Head of caudate nucleus (tissue), 42 donors: ENCODE measurements around the gene CWC22.
"Not testable (repeated sequence)": the region's sequence is repeated elsewhere in the genome, so short reads cannot be mapped to it uniquely, and the experiment has no call there.

ENCODE experiments used
- DNase-seq, 42 donors: peaks; one replicate each; pipeline versions ENCODE4 v3.0.0 to v3.0.0-alpha.2; 2020 to 2021; ENCODE audit warnings: mixed read lengths in 7 of 42
- intact Hi-C: fragments of 100-400 bp; cut with DNase I; formaldehyde crosslinking; loops from one replicate; pipeline ENCODE4 v1.15.0; 2022

The CWC22 gene

DNA sequence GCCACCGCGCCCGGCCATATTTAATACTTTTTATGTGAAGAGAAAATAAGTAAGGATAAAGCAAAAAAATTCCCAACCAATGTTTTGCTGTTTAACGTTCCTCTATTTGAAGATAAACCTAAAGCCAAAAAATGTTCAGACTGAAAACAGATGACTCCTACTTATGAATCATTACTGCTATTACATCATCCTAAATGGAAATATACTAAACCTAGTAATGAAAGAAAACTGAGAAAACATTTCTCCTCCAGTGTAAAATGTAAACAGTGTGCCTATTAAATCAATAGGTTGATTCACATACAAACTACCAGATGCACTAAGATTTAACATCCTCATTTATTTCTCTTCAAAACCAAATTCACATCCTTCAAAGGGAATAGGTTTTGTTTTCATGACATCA is 43.5 kb downstream of the CWC22 start:
- intact Hi-C loops, result no loop called here
- DNase-seq, result no peak

DNA sequence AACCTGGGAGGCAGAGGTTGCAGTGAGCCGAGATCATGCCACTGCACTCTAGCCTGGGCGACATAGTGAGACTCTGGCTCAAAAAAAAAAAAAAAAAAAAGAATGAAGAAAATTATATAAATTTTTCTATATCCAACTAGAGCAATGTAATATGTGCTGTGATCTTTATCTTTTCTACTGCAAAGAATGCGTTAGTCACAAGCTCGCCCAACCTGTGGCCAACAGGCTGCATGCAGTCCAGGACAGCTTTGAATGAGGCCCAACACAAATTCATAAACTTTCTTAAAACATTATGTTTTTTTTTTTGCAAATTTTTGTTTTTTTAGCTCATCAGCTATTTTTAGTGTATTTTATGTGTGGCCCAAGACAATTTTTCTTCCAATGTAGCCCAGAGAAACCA is 48.8 kb downstream of the CWC22 start:
- DNase-seq, intact Hi-C loops: not testable (repeated sequence)

DNA sequence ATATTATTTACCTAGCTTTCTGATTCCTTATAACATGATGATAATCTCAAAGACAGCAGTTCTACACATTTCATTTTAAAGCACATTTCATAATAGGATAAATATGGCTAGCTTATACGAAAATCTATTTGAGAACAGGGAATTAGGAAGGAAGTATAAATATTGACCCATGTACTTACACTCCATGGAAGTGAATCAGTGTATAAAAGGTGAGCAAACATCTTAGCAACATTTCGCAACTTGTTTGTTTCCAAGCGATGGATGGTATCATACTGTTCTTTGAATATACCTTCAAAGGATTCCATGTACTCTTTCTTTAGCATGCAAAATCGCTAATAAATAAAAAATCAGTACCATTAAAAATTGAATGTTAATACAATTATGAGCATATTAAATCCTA is 53.1 kb downstream of the CWC22 start:
- intact Hi-C loops, result no loop called here
- DNase-seq, result no peak

DNA sequence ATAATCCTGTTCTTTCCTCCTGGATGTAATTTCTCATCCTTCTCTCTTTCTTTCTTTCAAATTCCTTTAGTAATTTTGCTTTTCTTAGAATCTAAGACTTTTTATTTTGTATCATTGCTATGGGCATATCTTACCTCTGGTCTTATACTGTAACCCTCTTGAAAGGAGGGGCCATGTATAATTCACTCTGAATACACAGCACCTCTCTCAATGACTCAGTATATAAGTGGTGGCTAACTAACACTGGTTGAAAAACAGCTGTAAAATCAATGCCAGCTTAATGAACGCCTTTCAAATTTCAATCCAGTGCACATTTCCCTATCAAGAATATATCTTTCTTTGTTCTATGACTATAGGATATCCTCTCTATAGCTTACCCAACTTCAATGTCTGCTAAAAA is 53.7 kb downstream of the CWC22 start:
- intact Hi-C loops, result no loop called here
- no peak for DNase-seq

DNA sequence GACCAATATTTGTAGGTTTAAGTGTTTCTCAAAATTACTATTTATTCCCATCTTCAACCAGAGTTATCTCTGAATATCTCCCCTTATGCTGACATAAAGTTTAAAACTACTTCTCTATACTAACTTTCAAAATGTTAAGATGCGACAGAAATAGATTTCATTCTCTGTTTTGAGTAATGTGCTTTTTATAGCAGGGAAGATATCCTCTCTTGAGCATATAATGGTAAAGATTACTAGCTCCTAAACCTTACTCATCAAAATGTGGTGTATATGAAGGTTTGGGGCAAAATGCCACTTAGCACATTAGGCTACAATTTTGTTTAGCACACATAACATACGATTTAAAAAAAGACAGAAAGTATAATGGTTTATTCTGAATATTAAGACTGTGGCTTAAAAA is 54.4 kb downstream of the CWC22 start:
- intact Hi-C loops, result no loop called here

DNA sequence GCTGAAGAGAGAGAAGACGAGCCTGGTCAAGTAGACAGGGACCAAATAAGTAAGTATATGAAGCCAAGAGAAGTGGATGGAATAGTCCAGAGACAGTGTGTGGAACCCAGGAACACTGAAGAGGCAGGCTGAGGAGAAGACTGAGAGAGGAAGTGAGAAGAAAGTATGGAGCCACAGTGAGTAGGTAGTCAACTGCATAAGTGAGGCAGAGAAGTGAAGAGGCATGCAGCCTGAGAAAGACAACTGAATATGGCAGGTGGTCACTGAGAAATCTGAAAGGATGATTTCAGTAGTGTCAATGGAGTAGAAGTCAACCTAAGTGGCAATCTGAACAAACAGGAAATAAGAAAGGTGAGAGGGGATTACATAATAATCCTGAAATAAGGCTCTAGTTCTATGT is 55.4 kb downstream of the CWC22 start:
- intact Hi-C loops, result no loop called here
- DNase-seq, result no peak

More for the DNA sequence above, 54.4 kb downstream of the CWC22 start:
- DNase-seq, result no peak

DNA sequence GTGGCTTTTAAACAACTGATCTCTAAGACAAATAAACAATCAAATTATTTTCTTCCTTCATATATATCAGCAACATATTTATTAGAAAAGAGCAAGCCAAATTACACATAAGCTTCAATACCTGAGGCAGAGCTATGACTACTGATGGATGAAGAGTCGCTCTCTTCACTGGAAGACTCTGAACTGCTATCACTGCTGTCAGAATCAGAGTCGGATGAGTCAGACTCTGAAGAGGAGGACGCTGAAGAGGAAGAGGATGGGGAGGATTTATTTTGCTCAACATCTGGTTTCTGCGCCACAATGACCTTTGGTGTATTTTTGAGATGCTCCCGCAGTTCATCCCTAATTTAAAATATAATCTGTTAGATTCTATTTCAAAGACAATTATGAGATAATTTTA is 56.7 kb downstream of the CWC22 start:
- peak in 14 of 42 donors; percentile 5 to 68 (median 30) for DNase-seq
- intact Hi-C loops, result no loop called here

DNA sequence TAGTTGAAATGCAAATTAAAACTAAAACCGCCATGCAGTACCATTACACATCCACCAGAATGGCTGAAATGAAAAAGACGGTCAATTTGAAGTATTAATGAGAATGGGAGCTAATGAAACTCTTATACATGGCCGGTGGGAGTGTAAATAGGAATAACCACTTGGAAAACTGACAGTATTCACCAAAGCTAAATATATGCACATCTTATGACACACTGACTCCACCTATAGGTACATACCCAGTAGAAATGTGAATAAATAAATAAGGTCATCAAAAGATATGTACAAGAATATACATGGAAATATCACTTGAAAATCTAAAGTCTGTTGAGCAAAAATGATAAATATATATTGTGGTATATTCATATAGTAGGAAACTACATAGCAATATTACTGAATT is 57.7 kb downstream of the CWC22 start:
- intact Hi-C loops, result no loop called here
- no peak for DNase-seq

DNA sequence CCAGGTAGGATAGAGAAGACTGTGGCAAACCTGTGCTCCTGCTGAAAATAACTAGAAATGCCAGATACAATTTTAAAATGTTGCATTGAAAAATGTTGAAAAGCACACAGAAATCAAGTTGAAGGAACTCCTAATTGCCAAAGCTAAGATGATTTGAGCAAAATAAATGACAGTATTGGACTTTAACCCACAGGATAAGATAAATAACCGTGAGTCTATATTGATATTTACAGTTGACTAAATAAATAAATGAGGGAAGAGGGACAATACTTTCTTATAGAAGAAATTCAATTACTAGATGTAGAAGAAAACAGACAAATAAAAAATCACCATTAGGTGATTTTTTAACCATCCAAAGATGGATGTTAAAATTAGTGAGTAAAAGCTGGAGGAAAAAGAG is 59.0 kb downstream of the CWC22 start:
- intact Hi-C loops, result no loop called here

DNA sequence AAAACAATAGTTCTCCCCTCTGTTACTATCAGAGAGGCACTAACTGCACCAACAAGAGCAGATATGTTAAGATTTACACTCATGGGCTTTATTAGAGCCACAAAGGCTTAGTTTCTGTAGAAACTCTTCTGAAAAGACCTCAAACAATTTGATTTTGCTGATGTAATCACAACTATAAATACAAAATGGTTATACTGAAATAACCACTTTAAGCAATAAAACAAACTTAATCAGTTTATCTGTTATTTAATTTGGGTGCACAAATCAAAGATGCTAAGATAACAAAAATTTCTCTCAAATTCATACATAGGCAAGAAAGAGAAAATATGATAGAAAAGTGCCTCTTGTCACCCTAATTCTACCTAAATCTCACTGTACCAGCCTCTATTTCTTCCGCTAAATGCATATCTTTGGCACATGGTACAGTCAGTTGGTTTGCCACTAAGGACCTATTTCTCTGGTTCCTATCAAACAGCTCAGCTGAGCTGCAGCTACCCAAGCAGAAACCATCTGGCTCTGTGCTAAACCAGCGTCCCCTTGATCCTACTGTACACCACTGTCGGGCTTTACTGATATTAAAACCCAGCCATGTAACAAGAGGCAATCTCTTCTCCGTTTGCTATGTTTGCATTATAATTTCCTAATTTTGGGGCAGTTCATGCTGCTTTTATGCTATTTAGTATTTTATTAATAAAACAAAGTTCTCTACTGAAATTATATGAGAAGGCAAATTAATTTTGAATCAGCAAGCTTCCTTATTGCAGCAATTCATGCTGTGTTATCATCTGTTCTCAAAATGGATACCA is 60.1 kb downstream of the CWC22 start:
- DNase-seq, result no peak
- intact Hi-C loops, result no loop called here

More for the DNA sequence above, 59.0 kb downstream of the CWC22 start:
- DNase-seq, result no peak

DNA sequence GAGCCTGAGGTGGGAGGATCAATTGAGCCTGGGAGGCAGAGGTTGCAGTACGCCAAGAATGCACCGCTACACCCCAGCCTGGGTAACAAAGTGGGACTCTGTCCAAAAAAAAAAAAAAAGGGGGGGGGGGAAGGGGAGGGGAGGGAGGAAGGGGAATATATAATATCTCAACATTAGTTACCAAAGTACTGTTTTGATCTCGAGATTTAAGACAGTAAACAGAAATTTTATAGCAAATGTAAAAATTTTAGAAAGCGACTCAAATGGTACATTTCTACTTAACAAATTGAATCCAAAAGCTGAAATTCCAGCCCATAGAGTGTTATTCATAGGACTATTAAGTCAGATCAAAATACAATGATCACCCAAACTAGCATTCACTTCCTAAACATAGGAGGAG is 60.8 kb downstream of the CWC22 start:
- DNase-seq, result no peak
- intact Hi-C loops, result no loop called here

DNA sequence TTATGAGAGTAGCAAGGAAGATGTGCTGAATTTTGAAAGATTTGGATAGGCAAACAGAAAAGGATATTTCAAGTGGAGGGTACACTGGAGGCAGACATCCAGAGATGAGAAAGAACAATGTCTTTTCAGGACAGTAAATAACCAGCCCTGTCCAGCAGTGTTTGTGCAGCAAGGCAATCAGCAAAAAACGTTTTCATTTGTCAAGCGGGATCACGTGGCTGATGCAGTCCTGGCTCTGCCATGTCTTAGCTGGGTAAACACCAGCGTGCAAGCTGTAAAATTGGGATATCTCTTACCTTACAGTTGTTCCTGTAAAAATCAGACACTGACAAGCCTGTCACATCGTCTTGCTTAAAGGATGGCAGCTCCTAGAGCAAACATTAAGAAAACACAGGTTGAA is 67.8 kb downstream of the CWC22 start:
- DNase-seq, result no peak
- intact Hi-C loops, result no loop called here

DNA sequence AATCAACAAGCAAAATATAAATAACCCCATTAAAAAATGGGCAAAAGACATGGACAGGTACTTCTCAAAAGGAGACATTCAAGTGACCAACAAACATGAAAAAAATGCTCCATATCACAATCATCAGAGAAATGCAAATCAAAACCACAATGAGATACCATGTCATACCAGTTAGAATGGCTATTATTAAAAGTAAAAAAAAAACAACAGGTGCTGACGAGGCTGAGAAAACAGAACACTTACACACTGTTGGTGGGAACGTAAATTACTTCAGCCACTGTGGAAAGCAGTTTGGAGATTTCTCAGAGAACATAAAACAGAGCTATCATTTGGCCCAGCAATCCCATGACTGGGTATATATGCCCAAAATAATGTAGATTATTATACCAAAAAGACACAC is 69.1 kb downstream of the CWC22 start:
- intact Hi-C loops, result no loop called here
- no peak for DNase-seq

DNA sequence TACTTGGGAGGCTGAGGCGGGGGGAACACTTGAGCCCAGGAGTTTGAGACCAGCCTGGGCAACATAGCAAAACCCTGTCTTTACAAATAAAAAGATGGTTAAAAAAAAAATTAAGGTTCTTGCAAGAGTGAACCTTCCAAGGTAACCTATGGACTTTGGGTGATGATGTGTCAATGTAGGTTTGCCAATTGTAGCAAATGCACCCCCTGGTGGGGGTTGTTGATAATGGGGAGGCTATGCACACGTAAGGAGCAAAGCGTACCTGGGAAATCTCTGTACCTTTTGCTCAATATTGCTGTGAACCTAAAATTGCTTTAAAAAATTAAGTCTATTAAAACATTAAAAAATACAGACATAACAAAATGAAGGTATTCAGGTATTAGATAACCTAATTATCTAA is 70.4 kb downstream of the CWC22 start:
- DNase-seq, result peak in 20 of 42 donors; percentile 6 to 54 (median 24)
- intact Hi-C loops, result no loop called here

DNA sequence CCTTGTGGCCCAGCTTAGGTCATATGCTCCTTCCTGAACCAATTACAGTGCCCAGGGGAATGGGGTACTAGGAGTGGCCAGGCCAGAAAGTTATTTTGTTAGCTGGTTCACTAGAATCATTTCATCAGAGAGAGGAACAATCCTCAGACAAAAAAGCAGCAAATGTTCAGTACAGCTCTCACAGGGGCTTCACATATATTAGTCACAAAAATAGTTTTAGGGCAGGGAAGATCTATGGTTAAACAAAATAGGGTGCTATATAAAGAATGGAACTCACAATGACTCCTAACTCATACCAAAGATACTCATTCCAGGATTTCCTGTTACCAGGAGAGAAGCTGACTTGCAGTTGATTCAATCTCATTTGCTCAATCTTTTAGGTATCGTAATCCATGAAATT is 71.0 kb downstream of the CWC22 start:
- intact Hi-C loops, result no loop called here
- DNase-seq, result no peak

DNA sequence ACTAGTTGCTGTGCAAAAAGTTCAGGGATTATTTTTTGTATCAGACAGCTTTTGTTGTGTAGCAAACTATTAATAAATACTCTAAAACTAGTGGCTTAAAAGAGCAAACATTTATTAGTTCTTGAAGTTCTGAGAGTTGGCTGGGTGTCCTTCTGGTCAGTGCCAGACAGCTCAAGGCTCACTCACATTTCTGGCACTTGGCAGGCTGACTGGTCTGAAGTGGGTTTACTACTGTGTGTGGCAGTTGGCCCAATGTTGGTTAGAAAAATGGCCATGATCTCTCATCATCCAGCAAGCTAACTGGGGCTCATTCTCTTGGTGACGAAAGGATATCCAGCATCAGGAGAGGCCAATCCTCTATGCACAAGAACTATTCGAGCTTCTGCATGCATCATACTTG is 74.3 kb downstream of the CWC22 start:
- peak in 9 of 42 donors; percentile 13 to 62 (median 22) for DNase-seq
- intact Hi-C loops, result no loop called here

DNA sequence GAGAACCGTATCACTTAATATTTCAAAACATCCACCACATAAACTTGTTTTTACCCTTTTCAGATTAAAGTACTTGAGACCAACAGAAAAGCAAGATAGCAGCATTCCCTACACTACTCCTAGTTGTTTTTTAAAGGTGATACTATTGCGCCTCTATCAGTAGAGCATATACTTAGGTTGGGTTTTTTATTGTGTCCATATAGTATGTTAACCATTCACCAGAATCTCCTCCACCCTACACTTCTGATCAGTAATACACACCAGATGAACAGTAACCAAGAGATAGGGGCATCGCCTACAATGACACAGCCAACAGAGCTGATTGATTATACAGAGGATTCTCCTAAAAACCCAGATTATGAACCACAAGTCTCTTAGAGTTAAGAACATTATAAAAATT is 75.6 kb downstream of the CWC22 start:
- DNase-seq, result no peak
- intact Hi-C loops, result no loop called here

DNA sequence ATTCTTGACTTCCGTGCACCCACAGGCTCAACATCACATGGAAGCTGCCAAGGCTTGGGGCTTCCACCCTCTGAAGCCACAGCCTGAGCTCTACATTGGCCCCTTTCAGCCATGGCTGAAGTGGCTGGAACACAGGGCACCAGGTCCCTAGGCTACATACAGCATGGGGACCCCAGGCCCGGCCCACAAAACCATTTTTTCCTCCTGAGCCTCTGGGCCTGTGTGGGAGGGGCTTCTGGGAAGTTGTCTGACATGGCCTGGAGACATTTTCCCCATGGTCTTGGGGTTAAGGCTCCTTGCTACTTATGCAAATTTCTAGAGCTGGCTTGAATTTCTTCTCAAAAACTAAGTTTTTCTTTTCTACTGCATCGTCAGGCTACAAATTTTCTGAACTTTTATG is 77.1 kb downstream of the CWC22 start:
- DNase-seq, intact Hi-C loops: not testable (repeated sequence)

DNA sequence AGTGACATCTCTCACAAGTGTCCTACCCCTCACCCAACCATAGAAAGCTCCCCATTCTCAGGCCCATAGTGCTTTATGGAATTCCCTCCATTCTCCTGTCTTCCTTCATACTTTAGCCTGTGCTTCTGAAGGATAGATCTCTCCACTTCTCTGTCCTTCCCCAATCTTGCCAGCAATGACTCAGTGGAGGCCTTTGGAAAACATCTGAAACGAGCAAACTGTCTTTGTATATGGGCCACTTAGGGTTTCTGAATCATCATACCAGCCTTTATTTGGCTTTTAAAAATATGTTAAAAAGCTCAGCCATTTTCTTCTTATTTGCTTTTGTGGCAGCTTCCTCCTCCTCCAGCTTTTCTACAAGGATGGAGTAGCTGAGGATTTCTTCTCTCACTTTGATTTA is 80.1 kb downstream of the CWC22 start:
- no peak for DNase-seq
- intact Hi-C loops, result no loop called here

DNA sequence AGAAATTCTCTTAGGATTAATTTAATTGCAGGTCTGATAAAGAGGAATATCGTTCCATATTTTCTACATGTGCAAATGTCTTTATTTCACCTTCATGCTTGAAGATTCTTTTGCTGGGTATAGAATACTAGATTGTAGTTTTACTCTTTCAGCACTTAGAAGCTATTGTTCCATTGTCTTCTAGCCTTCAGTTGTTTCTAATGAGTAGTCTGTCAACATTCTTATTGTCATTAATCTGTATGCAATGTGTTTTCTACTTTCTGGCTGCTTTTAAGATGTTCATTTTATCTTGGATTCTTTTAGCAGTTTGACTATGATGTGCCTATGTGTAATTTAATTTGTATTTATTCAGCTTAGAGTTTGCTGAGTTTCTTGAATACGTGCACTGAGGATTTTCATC is 81.4 kb downstream of the CWC22 start:
- no peak for DNase-seq
- intact Hi-C loops, result no loop called here

DNA sequence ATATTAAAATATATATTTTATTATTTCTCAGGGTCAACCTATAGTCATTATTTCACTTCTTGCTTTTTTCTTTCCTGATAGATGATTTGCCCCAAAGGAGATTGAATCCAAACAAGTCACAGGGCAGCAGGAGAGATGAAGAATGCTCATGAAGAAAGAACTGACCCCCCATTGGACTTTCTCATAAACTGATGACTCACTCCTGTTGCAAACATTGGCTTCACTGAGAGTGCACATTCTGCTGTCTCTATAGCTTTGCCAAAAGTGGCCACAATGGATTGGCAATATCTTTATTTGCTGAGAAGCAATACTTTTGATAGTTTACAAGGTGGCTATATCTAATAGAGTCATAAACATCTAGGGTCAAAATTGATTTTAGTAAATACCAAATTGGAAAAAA is 89.8 kb downstream of the CWC22 start:
- no peak for DNase-seq
- intact Hi-C loops, result no loop called here
